H1 (cell line): ENCODE measurements around the gene C1orf115. TPM values are rescaled to one million over a fixed set of nuclear protein-coding genes. Genes with fewer than 3 reads are reported as not detected.

ENCODE experiments used
- CTBP2 ChIP-seq: IDR thresholded peaks from 2 replicates; pipeline ENCODE4 v1.7.0; 2011; ENCODE audit warnings: borderline replicate concordance, mild to moderate bottlenecking, moderate library complexity, mixed read lengths, low read length; ENCODE audit not compliant: insufficient read depth, insufficient read length
- POLR2AphosphoS5 ChIP-seq: IDR thresholded peaks from 2 replicates; pipeline ENCODE4 v1.6.1; 2011; ENCODE audit warnings: low read depth, low read length
- SIX5 ChIP-seq: IDR thresholded peaks from 2 replicates; pipeline ENCODE4 v1.6.1; 2011; ENCODE audit warnings: mild to moderate bottlenecking, low read depth, low read length
- polyA plus RNA-seq, 7 experiments: library from polyadenylated mRNA; depleted of rRNA in 3 of 7; stranded (reverse) in 5 of 7; unstranded in 2 of 7; fragments of >200 nt in 5 of 7; fragments of 200-250 nt in 2 of 7; gene quantifications; 1 replicate in 5 of 7; 2 replicates in 1 of 7; 4 replicates in 1 of 7; pipeline versions ENCODE4 v1.2.1 to v1.2.3, GENCODE V29; 2011 to 2013; ENCODE audit warnings: missing spikeins in 2 of 7, mixed read lengths in 2 of 7
- total RNA-seq: library from RNA; stranded (reverse); fragmentation: NEBNext Ultra II Directional; extraction: Animal tissue kit (Norgen Biotek cat#: 25700); gene quantifications from 2 replicates; pipeline ENCODE4 v1.2.1, GENCODE V29; 2021

C1orf115 gene
- total and polyA plus RNA-seq, 2 of the 8 experiments (the other 6 are each of a cell fraction or from before 2014, with no cell fraction given) = 3.5 to 5.6 TPM

- TF ChIP-seq SIX5 (no peak), CTBP2 (no peak), POLR2AphosphoS5 (no peak)
Observed at GRCh38 chr1:220695426-220695825, 5.3 kb downstream of the C1orf115 start (continued).
